Left kidney (tissue), 2 donors: ENCODE results near the gene PSG7. TPM values are rescaled to one million over a fixed set of nuclear protein-coding genes. Genes with fewer than 3 reads are reported as not detected.
"Not testable (repeated sequence)": the region's sequence is repeated elsewhere in the genome, so short reads cannot be mapped to it uniquely, and the experiment has no call there.

Experiments
- DNase-seq: peaks from one replicate; pipeline ENCODE4 v3.0.0-alpha.2; 2013
- polyA plus RNA-seq: library from polyadenylated mRNA; unstranded; fragments of 120-200 nt; gene quantifications from one replicate; pipeline ENCODE4 v1.2.1, GENCODE V29; 2013; ENCODE audit not compliant: insufficient read length

The PSG7 gene
- polyA plus RNA-seq, 1 donor: not detected

DNA sequence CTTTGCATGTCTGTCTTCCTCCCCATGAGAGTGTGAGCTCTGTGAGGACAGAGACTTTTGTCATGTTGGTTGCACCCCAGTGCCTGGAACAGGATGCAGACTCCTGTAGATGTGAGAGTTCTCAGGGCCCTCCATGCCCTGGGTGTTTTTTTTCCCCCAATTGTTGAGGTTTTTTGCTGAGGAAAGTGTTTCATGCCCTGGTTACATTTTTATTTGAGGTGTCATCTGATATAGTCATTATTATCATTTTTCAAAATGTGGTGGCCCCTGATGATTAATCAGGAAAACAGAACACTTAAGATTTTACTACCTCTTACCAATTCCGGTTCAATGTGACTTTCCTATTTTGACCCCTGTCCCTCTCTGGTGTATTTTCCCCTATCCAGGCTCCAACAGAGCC, 20.1 kb downstream of the PSG7 start:
- not testable (repeated sequence) for DNase-seq

DNA sequence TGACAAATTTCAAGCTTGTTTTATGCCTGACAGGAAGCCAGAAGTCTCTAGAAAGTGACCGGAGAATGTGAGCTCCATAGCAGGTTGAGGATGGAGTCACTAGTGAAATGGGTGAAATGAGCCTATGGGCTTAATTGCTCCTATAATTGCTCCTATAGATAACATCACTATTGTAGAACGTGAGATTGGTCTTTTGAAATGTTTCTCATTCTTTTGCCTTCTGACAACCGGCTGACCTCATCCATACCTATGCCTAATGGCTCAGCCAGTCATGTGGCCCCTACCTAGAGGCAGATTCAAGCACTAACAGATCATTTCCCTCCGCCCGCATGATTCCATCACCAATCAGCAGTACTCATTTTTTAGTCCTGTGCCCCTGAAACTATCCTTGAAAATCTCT, 23.5 kb downstream of the PSG7 start:
- DNase-seq: not testable (repeated sequence)

DNA sequence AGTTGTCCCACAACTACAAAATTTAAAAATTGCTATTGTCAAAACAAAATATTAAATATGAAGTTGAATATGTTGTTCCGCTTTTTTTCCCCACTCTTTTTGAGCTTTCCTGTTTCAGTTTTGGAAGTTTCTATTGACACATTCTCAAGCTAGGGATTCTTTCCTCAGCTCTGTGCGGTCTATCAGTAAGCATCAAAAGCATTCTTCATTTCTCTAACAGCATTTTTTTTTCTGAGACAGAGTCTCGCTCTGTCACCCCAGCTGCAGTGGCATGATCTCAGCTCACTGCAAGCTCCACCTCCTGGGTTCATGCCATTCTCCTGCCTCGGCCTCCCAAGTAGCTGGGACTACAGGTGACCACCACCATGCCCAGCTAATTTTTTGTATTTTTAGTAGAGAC, 24.1 kb downstream of the PSG7 start:
- DNase-seq: not testable (repeated sequence)

DNA sequence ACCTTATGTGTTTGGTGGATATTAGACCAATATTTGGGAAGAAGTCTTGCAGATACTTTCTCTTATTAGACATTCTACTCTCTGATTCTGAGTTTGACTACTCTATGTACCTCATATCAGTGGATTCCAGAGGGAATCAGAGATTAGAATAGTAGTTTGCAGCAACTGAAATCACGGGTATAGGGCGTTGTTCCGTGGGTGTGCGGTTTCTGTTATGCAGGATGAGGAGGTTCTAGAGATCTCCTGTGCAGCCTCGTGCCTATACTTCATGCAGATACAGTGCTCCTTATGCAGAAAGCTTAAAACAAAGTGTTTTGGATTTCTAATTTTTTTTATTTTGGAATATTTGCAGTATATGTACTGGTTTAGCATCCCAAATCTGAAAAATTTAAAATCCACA, 25.3 kb downstream of the PSG7 start:
- DNase-seq: not testable (repeated sequence)

DNA sequence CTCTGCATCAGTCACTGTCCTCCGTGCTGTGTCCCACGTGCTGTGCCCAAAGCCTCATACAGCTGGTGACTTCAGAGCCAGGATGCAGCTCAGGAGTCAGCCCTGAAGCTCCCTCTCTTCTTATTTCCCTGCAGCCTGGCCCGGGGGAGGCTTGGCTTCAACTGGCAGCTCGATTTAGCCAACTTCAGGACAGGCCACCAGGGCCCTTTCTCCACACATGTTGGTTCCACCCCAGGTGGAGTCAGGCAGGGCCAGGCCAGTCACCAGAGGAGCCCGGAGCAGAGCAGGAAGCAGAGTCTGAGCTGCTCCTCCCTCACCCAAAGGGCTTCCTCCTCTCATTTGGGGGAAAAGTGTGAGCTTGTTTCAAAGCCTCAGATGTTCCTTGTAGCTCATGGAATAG, 30.8 kb downstream of the PSG7 start:
- DNase-seq: not testable (repeated sequence)

DNA sequence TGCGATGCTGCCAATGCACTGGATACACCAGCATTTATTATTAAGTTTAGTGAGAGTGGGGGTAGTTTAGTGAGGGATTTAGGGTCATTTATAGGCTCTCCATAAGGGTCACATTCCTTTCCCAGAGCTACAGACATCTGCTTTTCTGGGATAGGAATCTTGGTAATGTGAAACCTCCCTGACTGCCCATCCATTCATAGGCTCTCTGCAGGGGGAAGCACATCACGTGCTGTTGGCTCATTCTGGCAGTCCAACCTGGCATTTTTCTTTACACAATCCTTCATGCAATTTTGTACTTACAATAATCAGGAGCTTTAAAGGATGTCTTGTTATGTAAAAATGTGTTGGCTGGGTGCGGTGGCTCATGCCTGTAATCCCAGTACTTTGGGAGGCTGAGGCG, 36.4 kb downstream of the PSG7 start:
- not testable (repeated sequence) for DNase-seq

DNA sequence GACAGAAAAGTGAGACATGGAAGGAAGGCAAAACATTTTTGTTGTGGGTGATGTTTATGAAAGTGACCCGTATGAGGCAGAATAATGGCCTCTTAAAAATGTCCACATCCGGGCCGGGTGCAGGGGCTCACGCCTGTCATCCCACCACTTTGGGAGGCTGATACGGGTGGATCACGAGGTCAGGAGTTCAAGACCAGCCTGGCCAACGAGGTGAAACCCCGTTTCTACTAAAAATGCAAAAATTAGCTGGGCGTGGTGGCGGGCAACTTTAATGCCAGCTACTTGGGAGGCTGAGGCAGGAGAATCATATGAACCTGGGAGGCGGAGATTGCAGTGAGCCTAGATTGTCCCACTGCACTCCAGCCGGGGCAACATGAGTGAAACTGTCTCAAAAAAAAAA, 37.3 kb downstream of the PSG7 start:
- not testable (repeated sequence) for DNase-seq

DNA sequence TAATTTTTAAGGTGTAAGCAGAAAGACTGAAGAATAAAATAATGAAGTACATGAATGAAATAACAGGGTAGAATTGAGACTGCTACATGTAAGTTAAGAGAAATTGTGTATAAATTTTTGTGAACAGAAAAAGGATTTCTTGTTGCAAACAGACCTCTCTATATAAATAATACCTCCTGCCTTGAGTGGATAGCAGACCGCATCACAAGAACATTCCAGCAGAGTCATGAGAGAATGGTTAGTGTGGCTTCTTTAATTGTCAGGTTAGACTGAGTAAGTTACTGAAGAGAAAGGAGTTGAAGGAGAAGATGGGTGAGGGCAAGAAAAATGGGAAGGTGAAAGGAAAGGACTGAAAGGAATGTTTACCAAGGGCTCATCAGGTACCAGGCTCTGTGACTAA, 37.9 kb downstream of the PSG7 start:
- DNase-seq: not testable (repeated sequence)

DNA sequence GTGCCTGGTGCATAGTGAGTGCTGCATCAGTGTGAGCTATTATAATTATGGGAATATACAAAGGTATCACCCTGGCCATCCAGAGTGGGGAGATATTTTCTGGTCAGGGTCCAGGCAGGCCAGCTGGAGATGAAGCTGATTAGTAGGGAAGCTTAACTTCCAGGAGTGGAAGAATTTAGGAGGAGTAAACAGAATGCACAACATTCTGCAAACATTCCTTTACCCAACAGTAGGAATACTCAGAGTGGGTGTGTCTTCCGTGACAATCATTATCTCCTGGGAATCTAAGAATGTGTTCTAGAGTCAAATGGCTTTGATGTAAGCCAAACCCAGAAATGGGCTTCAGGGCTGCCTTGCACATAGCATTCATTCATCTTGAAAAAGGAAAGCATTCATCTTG, 38.4 kb downstream of the PSG7 start:
- not testable (repeated sequence) for DNase-seq

DNA sequence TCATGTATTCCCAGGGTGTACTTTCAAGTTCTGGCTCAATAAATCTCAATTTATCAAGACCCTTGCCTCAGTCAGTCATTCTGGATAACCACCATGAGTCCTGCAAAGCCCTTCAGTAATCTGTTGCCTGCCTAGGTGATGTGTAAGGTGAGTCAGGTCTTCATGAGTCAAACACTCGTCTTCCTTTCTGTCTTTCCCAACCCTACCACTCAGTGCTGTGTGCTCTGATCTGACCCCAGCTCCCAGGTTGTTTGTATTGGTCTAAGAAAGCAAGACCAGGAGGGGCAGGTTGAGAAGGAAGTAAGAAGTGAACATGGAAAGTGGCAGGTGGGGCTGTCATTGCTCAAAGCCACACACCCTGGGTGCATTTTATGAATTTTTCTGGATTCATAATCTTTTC, 39.3 kb downstream of the PSG7 start:
- not testable (repeated sequence) for DNase-seq

DNA sequence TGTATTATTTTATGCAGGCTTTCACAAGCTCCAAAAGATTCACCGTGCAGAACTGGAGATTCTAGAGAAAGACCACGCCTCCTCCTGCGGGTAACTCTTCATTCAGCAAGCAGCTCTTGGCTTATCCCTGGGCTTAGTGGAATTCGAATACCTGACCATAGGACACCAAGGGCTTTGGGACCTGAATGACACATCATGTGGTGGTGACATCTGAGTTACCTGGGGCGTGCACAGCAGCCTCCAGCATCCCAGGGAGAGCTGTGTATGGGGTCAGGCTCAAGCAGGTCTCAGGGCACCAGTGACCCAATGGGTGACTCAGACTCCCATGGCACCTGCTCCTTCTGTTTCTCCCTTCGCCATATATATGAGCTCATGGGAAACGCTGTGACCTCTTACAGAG, 46.6 kb downstream of the PSG7 start:
- DNase-seq: not testable (repeated sequence)

DNA sequence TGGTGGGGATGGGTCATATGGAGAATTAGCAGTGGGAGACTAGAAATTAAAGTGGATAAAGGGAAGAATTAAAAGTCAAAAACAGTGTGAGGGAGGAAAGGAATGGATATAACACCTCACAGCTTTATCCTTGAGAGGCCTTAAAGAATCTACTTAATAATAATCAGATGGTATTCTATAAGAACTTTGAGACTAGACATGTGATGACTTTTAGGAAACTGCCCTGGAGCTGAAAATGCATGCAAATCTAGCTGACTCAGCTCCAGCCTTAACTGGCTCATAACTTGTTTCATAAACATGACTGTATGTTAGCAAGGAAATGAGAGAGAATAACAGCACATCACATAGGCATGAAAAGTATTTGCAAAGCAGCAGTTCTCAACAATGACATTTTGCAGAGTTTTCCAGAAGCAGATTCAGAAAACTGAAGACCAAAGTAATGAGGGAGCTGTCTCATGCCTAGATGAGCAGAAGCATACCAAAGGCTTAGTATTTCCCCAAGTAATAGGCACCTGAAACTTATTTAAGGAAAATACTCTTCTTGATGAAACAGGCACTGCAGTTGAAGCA, 49.0 kb downstream of the PSG7 start:
- not testable (repeated sequence) for DNase-seq

DNA sequence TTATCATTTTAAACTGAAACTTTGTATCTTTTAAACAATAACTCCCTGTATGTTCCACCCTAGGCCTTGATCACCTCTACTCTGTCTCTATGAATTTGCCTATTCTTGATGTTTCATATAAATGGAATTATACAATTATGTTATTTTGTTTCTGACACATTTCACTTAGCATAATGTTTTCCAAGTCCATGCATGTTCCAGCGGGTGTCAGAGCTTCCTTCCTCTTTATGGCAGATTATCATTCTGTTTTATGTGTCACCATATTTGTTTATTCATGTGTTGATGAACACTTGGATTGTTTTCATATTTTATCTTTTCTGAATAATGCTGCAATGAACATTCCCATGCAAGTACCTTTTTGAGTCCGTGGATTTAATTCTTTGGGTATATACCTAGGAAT, 54.3 kb downstream of the PSG7 start:
- DNase-seq: not testable (repeated sequence)

DNA sequence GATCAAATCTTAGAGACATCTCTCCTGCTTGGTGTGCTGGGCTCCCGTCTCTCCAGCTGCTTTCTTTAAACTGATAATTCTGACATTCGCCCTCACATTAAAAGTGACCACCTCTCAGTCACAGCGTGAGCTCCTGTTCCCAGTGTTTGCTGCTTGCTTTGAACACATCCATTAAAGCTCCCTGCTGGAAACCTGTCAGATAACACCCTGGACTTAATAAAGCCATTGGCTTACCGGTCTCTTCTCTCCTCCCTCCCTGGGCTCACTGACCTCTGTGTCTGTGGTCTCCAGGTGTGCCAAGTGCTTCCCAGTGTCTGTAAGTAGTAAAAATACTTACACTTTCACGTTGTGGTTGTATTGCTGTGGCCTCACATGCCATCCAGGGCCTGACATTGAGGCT, 55.0 kb downstream of the PSG7 start:
- not testable (repeated sequence) for DNase-seq

DNA sequence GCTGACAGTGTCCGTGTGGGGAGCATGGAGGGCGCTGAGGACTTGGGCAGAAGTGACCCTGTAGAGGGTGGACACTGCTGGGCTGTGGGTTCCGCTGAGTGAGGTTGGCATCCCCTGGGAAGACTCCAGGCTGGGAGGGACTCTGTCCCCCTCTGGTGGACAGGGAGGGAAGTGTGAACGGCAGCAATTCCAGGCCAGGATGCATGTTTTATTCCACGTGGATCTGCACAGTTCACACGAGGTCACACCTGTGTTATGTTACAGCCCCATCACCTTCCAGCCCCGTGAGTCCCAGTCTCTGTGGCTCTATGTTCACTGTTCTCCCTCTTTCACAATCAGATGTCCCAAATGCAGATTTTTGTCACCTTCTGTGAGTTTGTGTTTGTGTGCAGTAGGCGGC, 55.7 kb downstream of the PSG7 start:
- not testable (repeated sequence) for DNase-seq

DNA sequence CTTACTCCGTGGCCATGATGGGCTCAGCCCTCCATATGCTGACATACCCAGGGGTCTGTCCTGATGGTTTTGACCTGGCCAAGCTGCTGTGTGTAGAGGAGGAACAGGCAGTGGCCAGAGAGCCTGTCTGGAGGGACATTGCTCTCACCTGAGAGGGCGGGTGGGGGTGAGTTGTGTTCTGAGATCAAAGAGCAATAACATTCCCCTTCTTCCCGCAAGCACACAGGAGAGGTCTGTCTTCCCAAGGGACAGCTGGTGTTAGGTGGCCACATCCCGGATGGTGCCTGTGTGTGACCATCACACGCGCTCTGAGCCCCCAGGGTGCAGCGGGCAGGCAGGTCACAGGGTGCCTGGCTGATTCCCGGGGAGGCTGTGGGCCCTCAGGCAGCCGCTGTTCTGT, 56.4 kb downstream of the PSG7 start:
- DNase-seq: not testable (repeated sequence)

DNA sequence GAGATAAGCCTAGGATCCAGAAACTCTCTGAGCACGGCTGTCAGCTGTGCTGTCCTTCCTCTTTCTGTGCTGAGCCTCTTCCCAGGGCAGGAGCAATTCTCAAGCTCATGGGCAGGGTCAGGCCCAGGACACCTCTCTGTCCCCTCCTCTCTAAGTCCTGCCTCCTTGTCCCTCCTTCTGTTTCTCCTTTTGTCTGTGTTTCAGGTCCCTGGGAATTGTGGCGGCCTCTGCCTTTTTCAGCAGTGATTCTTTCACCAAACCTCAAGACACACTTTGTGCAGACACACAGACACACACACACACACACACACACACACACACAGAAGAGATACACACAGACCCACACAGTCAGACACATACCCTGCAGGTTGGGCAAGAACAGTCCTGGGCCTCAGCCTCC, 57.4 kb downstream of the PSG7 start, which contains the start of gene PSG1:
PSG1 (minus strand) TSS at position 101 of the 400 bp plus-strand sequence. CDS start 132 bp downstream, outside the sequence.
- no peak for DNase-seq

DNA sequence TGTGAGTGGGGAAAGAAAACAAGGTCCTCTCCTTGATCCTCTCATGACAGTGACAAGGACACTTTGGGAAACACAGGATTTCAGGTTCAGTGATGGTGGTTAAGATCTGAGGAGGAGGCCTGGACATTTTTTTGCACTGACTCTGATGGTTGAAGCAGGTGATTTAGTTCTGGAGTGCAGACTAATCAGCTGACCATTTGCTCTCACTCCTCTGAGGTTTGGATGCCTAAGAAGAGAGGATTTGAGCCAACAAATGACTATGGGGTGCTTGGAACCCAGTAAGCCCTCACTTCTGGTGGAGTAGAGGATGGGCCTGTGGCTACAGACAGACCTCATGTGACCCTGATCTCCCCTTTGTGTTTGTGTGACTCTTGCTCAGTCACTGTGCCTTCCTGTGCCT, 60.4 kb downstream of the PSG7 start:
- DNase-seq: not testable (repeated sequence)

DNA sequence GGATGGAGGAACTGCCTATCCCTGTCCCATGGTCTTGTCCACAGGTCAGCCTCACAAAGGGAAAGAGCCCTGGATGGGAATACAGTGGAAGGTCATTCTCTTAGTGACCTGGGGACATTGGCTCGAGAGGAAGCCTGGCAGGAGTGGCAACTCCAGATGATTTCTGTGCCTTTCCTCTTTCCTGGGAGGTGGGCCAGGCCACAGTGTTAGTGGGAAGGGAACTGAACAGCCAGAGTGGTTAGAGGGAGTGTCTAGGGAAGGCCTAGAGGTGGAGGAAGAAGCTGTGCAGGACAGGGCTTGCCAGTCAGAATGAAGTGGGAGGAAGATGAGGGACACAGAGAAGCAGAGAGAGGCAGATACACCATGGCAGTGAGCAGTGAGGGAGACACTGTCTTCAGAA, 61.1 kb downstream of the PSG7 start:
- DNase-seq: not testable (repeated sequence)

DNA sequence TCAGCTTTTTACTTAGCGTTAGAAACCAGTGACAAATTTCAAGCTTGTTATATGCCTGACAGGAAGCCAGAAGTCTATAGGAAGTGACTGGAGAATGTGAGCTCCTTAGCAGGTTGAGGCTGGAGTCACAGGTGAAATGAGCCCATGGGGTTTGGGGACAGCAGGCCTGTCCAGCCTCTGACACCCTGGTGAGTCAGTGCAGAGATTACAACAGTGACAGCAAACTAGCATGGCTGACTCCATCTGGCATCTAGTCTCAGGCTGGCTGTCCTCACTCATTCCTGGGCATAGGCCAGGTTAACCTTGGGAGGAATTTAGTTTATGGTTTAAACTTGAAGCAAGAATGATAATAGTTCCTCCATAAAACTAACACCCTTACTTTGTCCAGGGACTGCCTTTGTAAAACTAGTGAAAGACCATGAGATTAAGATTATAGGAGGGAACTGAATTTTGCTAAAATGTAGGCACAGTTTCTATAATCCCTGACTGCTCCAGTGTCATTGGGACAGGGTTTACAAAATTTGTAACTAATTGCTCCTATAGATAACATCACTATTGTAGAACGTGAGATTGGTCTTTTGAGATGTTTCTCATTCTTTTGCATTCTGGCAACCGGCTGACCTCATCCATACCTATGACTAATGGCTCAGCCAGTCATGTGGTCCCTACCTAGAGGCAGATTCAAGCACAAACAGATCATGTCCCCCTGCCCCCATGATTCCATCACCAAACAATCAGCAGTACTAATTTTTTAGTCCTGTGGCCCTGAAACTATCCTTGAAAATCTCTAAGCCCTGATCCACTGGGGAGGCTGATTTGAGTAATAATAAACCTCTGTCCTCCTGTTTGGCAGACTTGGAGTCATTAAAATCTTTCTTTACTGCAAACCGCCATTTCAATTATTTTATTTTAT, 61.9 kb downstream of the PSG7 start:
- DNase-seq: not testable (repeated sequence)

DNA sequence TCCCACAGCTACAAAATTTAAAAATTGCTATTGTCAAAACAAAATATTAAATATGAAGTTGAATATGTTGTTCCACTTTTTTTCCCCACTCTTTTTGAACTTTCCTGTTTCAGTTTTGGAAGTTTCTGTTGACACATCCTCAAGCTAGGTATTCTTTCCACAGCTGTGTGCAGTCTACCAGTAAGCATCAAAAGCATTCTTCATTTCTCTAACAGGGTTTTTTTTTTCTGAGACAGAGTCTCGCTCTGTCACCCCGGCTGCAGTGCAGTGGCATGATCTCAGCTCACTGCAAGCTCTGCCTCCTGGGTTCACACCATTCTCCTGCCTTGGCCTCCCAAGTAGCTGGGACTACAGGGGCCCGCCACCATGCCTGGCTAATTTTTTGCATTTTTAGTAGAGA, 62.9 kb downstream of the PSG7 start:
- DNase-seq: not testable (repeated sequence)
